Common myeloid progenitor, CD34-positive (primary cell): ENCODE results near the gene CYB5D1.

Source experiments
- CTCF ChIA-PET: fragments of 350-600 bp; sonication (Branson Sonifier 250); formaldehyde crosslinking; loops from one replicate; lab custom pipeline; 2021; ENCODE audit warnings: antibody characterized with exemption; lab: Charles Lee
- POLR2A ChIA-PET: fragments of 350-600 bp; sonication (Branson Sonifier 250); formaldehyde crosslinking; loops from one replicate; lab custom pipeline; 2021; ENCODE audit warnings: antibody characterized with exemption; lab: Charles Lee
- DNase-seq, 3 donors: peaks; one replicate each; pipeline versions ENCODE4 v3.0.0 to v3.0.0-alpha.2; 2013
- H3K27ac ChIP-seq, 2 experiments: 1 replicate in 1 of 2; 2 replicates in 1 of 2; pipeline ENCODE4 v1.7.0; 2013; ENCODE audit warnings: inconsistent platforms in 2 of 2, low read length in 2 of 2, mild to moderate bottlenecking in 2 of 2, low read depth in 1 of 2, moderate library complexity in 1 of 2; ENCODE audit not compliant: severe bottlenecking in 2 of 2, insufficient read depth in 1 of 2, poor library complexity in 1 of 2
- H3K27me3 ChIP-seq, 5 experiments: replicated peaks in 2 of 5; 1 replicate in 3 of 5; 2 replicates in 2 of 5; pipeline versions ENCODE4 v1.6.1 to v1.7.0; 2013; ENCODE audit warnings: low read length in 4 of 5, mild to moderate bottlenecking in 2 of 5, moderate library complexity in 2 of 5, inconsistent platforms in 1 of 5; ENCODE audit not compliant: insufficient read depth in 5 of 5, control insufficient read depth in 4 of 5
- H3K36me3 ChIP-seq, 4 experiments: 1 replicate in 2 of 4; 2 replicates in 2 of 4; pipeline versions ENCODE4 v1.6.1 to v1.7.0; 2013; ENCODE audit warnings: low read length in 3 of 4, control low read depth in 1 of 4, mild to moderate bottlenecking in 1 of 4; ENCODE audit not compliant: control insufficient read depth in 4 of 4, insufficient read depth in 4 of 4
- H3K4me1 ChIP-seq, 4 experiments: 1 replicate in 3 of 4; 2 replicates in 1 of 4; pipeline versions ENCODE4 v1.6.1 to v1.7.1; 2013; ENCODE audit warnings: low read length in 3 of 4, mild to moderate bottlenecking in 3 of 4, control low read depth in 1 of 4, inconsistent platforms in 1 of 4, moderate library complexity in 1 of 4; ENCODE audit not compliant: control insufficient read depth in 4 of 4, insufficient read depth in 4 of 4; ENCODE audit errors: control extremely low read depth in 1 of 4
- H3K4me3 ChIP-seq, 7 experiments: 1 replicate in 4 of 7; 2 replicates in 3 of 7; pipeline versions ENCODE4 v1.5.1 to v1.7.0; 2013; ENCODE audit warnings: mild to moderate bottlenecking in 7 of 7, low read length in 6 of 7, moderate library complexity in 6 of 7, inconsistent platforms in 2 of 7, low read depth in 2 of 7, control low read depth in 1 of 7; ENCODE audit not compliant: insufficient read depth in 4 of 7, control insufficient read depth in 1 of 7; ENCODE audit errors: extremely low read depth in 1 of 7
- H3K9me3 ChIP-seq, 5 experiments: 1 replicate in 4 of 5; 2 replicates in 1 of 5; pipeline versions ENCODE4 v1.6.1 to v1.7.1; 2013; ENCODE audit warnings: low read length in 4 of 5, mild to moderate bottlenecking in 2 of 5, inconsistent platforms in 1 of 5, low read depth in 1 of 5, moderate library complexity in 1 of 5; ENCODE audit not compliant: control insufficient read depth in 4 of 5, insufficient read depth in 2 of 5; ENCODE audit errors: control extremely low read depth in 1 of 5
- WGBS: methylation state at CpG from one replicate; pipeline ENCODE4 v1.1.5; 2013; ENCODE audit not compliant: insufficient coverage; 5-methylcytosine and 5-hydroxymethylcytosine counted together

Gene CYB5D1

GRCh38 chr17:7852262-7852670 is 5.5 kb upstream of the CYB5D1 start:
- no peaks in the 10 kb centered on the region for H3K27me3 ChIP-seq
- WGBS = 86% methylated on average over 20 of the region's 20 CpGs
- no peak overlapping the region for H3K4me3 ChIP-seq
- no peaks in the 10 kb centered on the region for H3K9me3 ChIP-seq
- CTCF ChIA-PET = interaction anchor here (2.6 to 4.5 kb wide), 2 partner anchors 13 to 27 kb away, joined by 8 to 29 read pairs; no protein-coding TSS in a partner anchor
- DNase-seq = no peak
- H3K4me1 ChIP-seq = peaks cover 0 to 35% (median 27%) of the 10 kb centered on the region in 4 experiments
- H3K27ac ChIP-seq = no peak overlapping the region
- peaks cover 6 to 62% (median 43%) of the 10 kb centered on the region in 4 experiments for H3K36me3 ChIP-seq
- POLR2A ChIA-PET = interaction anchor here (0.8 to 5.0 kb wide), 2 partner anchors 17 to 34 kb away, joined by 3 to 28 read pairs; partner anchors contain the start of gene KDM6B

- 97% methylated on average over 37 of the region's 51 CpGs for WGBS
- DNase-seq = no peak
- Histone ChIP-seq H3K36me3 (peaks cover 6 to 56% (median 39%) of the 10 kb centered on the region in 4 experiments), H3K27ac (no peak overlapping the region), H3K9me3 (no peaks in the 10 kb centered on the region), H3K4me3 (no peak overlapping the region), H3K27me3 (no peaks in the 10 kb centered on the region), H3K4me1 (peaks cover 0 to 38% (median 31%) of the 10 kb centered on the region in 4 experiments)
- ChIA-PET CTCF (interaction anchor here (0.9 to 4.5 kb wide), 3 partner anchors 14 to 32 kb away, joined by 3 to 29 read pairs (median 3); no protein-coding TSS in a partner anchor), POLR2A (interaction anchor here (0.6 to 0.9 kb wide), 2 partner anchors 8 to 18 kb away, joined by 3 to 5 read pairs; no protein-coding TSS in a partner anchor)
Observed at GRCh38 chr17:7852919-7853690, 4.7 kb upstream of the CYB5D1 start.

- Histone ChIP-seq H3K27ac (no peak overlapping the region), H3K9me3 (no peaks in the 10 kb centered on the region), H3K4me1 (peaks cover 2 to 43% (median 37%) of the 10 kb centered on the region in 4 experiments), H3K36me3 (peaks cover 6 to 52% (median 38%) of the 10 kb centered on the region in 4 experiments), H3K4me3 (no peak overlapping the region), H3K27me3 (no peaks in the 10 kb centered on the region)
- POLR2A ChIA-PET = interaction anchor here (0.6 to 0.9 kb wide), 2 partner anchors 9 to 18 kb away, joined by 3 to 5 read pairs; no protein-coding TSS in a partner anchor
- no peak for DNase-seq
- CTCF ChIA-PET = interaction anchor here (0.9 to 4.5 kb wide), 3 partner anchors 15 to 33 kb away, joined by 3 to 29 read pairs (median 3); no protein-coding TSS in a partner anchor
- 93% methylated on average over 7 of the region's 21 CpGs for WGBS
Observed at GRCh38 chr17:7853691-7854038, 4.1 kb upstream of the CYB5D1 start.

GRCh38 chr17:7854078-7854777 is 3.6 kb upstream of the CYB5D1 start:
- peaks cover 5 to 49% (median 42%) of the 10 kb centered on the region in 4 experiments for H3K4me1 ChIP-seq

GRCh38 chr17:7854851-7855659 is 2.7 kb upstream of the CYB5D1 start, which contains the start of gene TMEM88:
TMEM88 (plus strand) TSS chr17:7855066; CDS start chr17:7855075, 9 bp downstream.
- CTCF ChIA-PET = interaction anchor here (0.6 to 3.1 kb wide), 3 partner anchors 10 to 57 kb away, joined by 3 to 16 read pairs (median 6); no protein-coding TSS in a partner anchor
- H3K27ac ChIP-seq = peak within 1 kb of the TSS; percentile 34 to 88
- no peak for DNase-seq
- peaks cover 5 to 51% (median 43%) of the 10 kb centered on the region in 4 experiments for H3K4me1 ChIP-seq
- peak within 1 kb of the TSS in 4 of 7 experiments; percentile 53 to 89 (median 85) for H3K4me3 ChIP-seq
- WGBS = 91% methylated on average over 42 of the region's 57 CpGs
- no peaks in the 10 kb centered on the region for H3K27me3 ChIP-seq
- H3K9me3 ChIP-seq = no peaks in the 10 kb centered on the region
- peaks cover 3 to 49% (median 27%) of the 10 kb centered on the region in 4 experiments for H3K36me3 ChIP-seq
- POLR2A ChIA-PET = interaction anchor here (0.6 to 2.6 kb wide), 5 partner anchors 10 to 60 kb away, joined by 4 to 16 read pairs (median 7); partner anchors contain the start of gene RNF227

More at GRCh38 chr17:7854078-7854777, 3.6 kb upstream of the CYB5D1 start:
- H3K36me3 ChIP-seq = peaks cover 5 to 53% (median 35%) of the 10 kb centered on the region in 4 experiments
- H3K9me3 ChIP-seq = no peaks in the 10 kb centered on the region
- no peak overlapping the region for H3K27ac ChIP-seq
- no peaks in the 10 kb centered on the region for H3K27me3 ChIP-seq
- WGBS = 94% methylated on average over 8 of the region's 31 CpGs
- ChIA-PET POLR2A (interaction anchor here (0.9 kb wide), 1 partner anchor 9 kb away, joined by 5 read pairs; no protein-coding TSS in a partner anchor), CTCF (interaction anchor here (0.9 to 4.5 kb wide), 2 partner anchors 15 to 31 kb away, joined by 3 to 29 read pairs; no protein-coding TSS in a partner anchor)
- no peak overlapping the region for H3K4me3 ChIP-seq
- DNase-seq = no peak

- DNase-seq = no peak
- Histone ChIP-seq H3K4me1 (peaks cover 5 to 51% (median 43%) of the 10 kb centered on the region in 4 experiments), H3K4me3 (peak overlapping the region in 4 of 7 experiments; percentile 53 to 89 (median 85))
Observed at GRCh38 chr17:7855660-7856010, 2.2 kb upstream of the CYB5D1 start.

More at GRCh38 chr17:7855660-7856010, 2.2 kb upstream of the CYB5D1 start:
- 45% methylated on average over 8 of the region's 15 CpGs for whole genome bisulfite sequencing
- peaks cover 2 to 48% (median 25%) of the 10 kb centered on the region in 4 experiments for H3K36me3 ChIP-seq
- peak overlapping the region; percentile 34 to 88 for H3K27ac ChIP-seq
- no peaks in the 10 kb centered on the region for H3K9me3 ChIP-seq
- ChIA-PET POLR2A (interaction anchor here (0.6 to 2.6 kb wide), 5 partner anchors 11 to 60 kb away, joined by 4 to 16 read pairs (median 7); partner anchors contain the start of gene RNF227), CTCF (interaction anchor here (0.6 to 3.1 kb wide), 4 partner anchors 11 to 57 kb away, joined by 3 to 16 read pairs (median 8); no protein-coding TSS in a partner anchor)
- no peaks in the 10 kb centered on the region for H3K27me3 ChIP-seq
